HG03025 (cell line): ENCODE measurements around the gene ZFYVE28.

ENCODE experiments used
- ATAC-seq: cut with Tn5 transposase; IDR thresholded peaks from one replicate; pipeline ENCODE4 v1.9.1; 2021; ENCODE audit warnings: mild to moderate bottlenecking, moderate library complexity; ENCODE audit not compliant: unreplicated experiment, low FRiP score

ZFYVE28 gene

DNA sequence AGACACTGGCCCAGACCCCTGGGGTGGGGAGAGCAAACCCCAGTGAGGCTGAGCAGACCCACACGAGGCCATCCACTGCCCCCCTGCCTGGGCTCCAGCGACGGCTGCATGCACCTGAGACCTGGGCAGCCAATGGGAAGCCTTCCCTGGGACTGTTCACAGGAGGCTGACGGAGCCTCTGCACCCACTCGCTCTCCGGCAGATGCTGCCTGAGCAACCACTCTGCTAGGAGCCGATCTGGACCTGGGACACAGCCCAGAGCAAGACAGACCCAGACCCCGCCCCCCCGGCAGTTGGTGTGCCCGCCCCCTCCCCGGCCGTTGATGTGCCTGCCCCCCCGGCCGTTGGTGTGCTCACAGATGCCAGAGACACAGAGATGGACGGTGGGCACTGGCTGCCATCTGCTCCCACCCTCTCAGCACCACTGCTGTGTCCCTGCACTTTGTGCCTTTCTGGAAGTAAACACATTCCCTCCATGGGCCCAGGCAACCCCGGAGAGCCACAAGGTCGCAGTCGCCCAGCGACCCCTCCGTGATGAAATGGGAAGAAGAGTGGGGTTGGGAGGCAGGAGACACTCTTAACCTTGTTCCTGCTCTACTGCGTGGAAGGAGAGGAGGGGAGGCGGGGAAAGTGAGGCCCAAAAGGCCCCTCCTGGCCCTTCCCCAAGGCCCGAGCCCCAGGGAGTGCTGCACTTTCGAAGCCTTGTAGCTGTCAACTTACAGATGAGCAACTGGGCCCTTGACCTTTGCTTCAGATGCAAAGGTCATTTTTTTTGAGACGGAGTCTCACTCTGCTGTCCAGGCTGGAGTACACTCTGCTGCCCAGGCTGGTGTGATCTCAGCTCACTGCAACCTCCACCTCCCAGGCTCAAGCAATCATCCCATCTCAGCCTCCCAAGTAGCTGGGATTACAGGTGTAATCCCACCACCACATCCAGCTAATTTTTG lies 62.0 kb downstream of the ZFYVE28 start:
- no peak for ATAC-seq

- no peak for ATAC-seq
These were observed 63.7 kb downstream of the ZFYVE28 start for GRCh38 chr4:2354760-2355159.

GRCh38 chr4:2354118-2354517 lies 64.3 kb downstream of the ZFYVE28 start:
- no peak for ATAC-seq

DNA sequence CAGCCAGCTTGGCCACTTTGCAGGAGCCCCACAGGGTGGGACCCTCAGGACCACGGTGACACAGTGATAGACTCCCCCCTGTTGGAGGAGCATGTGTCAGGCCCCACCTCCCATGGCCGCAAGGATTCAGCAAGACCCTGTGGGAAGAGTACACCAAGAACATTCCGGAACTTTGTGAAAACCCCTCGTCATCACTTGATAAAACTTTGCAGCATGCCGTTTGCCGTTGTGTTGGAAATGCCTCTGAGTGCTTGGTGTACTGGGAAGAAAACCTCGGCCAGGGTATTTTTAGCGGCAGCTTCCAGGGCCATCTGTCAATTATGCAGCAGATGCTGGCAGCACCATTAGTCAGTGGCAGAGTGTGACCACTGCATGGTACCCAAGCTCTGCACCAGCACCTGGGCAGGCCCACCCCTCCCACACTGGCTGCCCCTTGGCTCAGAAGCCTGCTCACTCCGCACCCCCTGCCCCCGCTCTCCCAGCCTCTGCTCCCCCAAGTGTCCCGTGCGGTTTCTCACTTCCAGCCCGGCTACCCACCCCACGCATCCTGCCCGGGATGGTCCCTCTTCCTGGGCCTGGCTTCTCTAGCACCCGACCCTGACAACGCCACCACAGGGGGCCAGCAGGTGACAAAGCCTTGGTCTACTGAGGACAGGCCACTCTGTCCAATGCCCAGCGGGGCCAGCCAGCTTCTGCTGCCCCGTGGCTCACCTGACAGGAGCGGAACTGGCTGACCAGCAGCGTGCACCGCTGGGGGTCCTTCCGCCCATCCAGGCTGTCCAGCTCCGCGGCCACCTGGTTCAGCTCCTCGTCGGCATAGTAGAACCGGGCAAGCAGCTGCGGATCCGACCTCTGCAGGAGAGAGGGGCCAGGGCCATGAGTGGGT lies 65.0 kb downstream of the ZFYVE28 start:
- no peak for ATAC-seq

DNA sequence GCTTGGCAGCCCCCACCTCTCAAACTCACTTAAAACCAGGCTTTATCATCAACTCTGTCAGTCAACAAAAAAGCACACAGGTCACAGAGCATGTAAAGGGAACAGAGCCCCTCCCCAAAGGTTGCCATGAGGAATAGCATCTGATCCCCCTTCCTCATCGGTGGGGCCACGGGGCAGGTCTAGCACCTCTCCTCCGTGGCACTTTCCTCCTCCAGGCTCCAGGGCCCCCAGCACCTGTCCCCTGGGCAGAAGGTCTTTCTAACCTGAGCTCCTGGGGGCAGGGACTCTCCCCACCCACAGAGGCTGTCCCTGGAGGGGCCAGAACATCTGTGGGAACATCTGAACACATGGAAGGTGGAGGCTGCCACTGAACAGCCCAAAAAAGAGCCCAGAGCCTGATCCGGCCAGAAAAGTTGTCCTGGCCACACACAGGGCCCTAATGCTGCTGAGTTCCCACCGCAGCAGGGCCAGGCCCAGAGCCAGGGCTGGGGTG lies 65.7 kb downstream of the ZFYVE28 start:
- no peak for ATAC-seq

DNA sequence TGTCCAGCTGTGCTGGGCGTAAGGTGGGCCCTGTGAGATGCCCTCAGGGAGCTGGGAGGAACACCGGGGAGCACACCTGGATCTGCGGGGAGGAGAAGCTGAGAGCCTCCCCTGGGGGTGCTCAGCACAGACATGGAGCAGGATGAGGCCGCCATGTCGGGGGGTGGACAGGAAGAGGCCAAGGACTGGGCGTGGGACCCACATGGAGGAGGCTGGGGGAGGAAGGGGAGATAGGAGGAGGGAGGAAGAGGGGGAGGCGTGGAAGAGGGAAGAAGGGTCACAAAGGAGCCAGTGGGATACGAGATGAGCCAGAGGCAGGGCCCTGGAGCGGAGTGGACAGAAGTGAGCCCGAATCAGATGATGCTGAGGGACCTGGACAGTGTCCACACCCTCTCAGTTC lies 66.3 kb downstream of the ZFYVE28 start:
- ATAC-seq: no peak

GRCh38 chr4:2350982-2351381 lies 67.5 kb downstream of the ZFYVE28 start:
- ATAC-seq: no peak

- no peak for ATAC-seq
These were observed 69.7 kb downstream of the ZFYVE28 start for GRCh38 chr4:2348786-2349185.

DNA sequence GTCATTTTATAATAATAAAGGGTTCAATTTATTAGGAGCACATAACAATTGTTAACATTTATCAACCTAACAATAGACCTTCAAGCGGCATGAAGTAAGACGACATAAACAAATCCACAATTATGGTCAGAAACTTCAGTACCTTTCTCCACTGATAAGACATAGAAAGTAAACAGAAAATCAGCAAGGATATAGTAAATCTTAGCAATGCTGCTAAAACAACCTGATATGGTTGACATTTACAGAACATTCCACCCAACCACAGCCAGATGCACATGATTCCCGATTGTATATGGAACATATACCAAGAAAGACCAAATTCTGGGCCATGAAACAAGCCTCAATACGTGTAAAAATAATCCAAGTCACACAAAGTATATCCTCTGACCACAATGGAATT lies 71.3 kb downstream of the ZFYVE28 start:
- ATAC-seq: no peak

- no peak for ATAC-seq
These were observed 75.0 kb downstream of the ZFYVE28 start for GRCh38 chr4:2343476-2343875.

- ATAC-seq: no peak
These were observed 76.4 kb downstream of the ZFYVE28 start for GRCh38 chr4:2341911-2342652.

GRCh38 chr4:2341261-2341841 lies 77.1 kb downstream of the ZFYVE28 start:
- ATAC-seq: no peak

DNA sequence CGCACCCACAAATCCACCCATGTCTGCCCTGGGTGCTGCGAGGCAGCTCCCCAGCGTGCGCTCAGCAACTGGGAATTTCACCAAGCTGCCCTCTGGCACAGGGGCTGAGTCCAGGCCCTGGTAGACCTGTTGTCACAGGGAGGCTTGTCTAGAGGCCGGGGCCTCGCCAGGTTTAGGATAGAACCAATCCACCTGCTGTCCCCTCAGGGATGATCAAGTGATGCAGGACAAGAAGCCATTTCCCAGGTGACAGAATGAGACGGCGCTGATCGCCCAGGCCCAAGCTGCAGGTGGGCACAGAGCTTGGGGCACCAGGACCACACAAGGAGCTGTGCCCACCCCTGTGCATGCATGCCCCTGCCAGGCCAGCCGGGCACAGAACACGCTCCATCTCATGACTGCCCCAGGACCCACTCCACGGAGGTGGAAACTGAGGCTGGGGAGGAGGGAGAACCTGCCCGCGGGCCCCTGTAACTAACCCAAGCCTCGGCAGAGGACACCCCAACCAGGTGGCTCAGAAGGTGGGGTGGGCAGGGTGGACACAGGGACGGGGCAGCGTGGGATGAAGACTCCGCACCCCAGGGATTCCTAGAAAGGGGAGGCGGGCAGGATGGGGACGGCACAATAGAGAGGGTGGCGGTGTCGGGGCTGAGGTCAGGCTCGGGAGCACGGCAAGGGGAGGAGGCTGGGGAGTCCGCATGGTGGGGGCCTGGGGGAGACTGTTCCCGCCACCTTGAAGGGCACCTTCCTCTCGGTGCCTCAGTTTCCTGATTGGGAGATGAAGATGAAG lies 78.0 kb downstream of the ZFYVE28 start:
- no peak for ATAC-seq

DNA sequence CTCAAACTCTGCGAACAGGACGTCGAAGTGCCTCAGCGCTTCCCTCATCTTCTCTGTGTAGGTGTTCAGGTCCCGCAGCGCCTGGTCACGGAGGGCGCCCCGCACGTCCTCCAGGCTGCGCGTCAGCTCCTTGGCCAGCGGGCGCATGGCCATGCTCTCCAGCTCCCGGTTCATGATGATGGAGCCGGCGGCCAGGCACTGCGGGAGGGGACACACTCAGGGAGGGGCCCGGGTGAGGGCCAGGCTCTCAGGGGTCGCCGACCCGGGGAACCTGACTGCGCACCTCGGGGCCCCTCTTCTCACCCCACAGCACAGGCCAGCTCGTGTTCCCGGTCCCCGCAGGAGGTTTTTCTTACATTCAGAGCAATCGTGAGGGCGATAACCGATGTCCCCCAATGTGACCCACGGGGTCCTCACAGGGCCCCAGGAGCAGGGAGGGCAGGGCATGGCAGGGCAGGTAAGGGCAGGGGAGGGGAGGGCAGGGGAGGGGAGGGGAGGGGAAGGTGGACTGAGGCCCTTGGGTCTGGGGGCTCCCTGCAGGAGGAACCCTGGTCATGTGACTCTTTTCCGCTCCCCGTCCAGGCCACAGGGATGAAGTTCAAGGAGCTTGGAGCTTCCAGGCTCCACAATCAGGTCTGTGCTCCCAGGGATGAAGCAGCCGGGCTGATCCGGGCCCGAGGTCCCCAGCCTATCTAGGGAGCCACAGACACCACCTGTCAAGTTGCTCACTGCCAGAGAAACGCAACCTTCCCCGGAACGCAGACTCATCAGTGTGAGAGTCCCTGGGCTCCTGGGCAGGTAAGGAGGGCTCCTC lies 78.8 kb downstream of the ZFYVE28 start:
- ATAC-seq: no peak

DNA sequence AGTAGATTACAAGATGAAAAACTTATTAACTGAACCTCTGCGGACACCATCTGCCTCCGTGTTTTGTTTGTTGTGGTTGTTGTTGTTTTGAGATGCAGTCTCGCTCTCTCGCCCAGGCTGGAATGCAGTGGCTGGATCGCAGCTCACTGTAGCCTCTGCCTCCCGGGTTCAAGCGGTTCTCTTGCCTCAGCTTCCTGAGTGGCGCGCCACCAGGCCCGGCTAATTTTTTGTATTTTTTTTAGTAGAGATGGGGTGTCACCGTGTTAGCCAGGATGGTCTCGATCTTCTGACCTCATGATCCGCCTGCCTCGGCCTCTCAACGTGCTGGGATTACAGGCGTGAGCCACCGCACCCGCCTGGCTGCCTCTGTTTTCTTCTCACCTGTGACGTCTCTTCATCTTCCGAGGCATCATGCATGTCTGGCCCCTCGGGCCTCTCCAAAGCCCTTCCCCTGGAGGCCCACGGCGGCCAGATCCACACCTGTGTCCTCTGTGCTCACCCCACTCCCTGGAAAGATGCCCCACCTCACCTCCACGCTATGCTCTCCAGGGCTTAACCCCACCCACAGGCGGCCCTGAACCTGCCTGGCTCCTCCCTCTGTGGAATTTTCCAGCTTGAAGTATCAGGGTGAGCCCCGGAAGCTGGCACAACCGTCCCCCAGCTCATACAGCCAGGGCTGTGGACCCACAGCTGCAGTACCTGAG lies 79.5 kb downstream of the ZFYVE28 start:
- no peak for ATAC-seq

GRCh38 chr4:2337896-2338295 lies 80.5 kb downstream of the ZFYVE28 start:
- ATAC-seq: no peak

DNA sequence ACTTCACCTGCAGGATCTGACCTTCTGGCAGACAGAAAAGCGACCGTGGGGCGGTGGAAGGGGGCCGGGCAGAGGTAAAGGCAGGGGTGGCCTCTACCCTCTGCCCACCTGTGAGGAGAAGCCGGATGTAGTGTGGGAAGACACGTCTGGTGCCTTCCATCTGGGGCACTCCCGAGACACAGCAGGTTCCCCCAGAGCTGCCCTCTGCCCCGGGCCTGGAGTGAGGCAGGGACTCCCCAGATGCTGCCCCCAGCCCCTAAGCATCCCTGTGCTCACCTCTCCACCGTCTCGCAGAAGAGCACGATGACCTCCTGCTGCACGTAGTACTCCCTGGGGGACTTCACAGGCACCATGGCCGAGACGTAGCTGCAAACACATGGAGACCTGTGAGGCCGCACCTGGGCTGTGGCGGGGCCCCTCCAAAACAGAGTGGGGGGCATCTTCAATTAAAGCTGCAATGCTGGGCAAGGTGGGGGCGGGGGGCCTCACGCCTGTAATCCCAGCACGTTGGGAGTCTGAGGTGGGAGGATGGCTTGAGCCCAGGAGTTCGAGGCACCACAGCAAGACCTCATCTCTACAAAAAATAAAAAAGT lies 81.2 kb downstream of the ZFYVE28 start:
- no peak for ATAC-seq

- no peak for ATAC-seq
These were observed 81.8 kb downstream of the ZFYVE28 start for GRCh38 chr4:2336659-2337058.
